K562 (cell line): ENCODE results near the gene HPCAL1. TPM values are rescaled to one million over a fixed set of nuclear protein-coding genes. Genes with fewer than 3 reads are reported as not detected.

Source experiments
- ZNF395 ChIP-seq: fragments of 200-800 bp; sonication (Bioruptor generic); IDR thresholded peaks from 2 replicates; pipeline ENCODE4 v1.6.1; 2017; ENCODE audit warnings: missing genetic modification characterization, missing compliant biosample characterization
- ZNF609 ChIP-seq: sonication (generic); formaldehyde crosslinking; IDR thresholded peaks from 2 replicates; pipeline ENCODE4 v1.8.1; 2023; ENCODE audit warnings: missing genetic modification reagents, mild to moderate bottlenecking, borderline replicate concordance
- polyA plus RNA-seq, 8 experiments: library from polyadenylated mRNA; depleted of rRNA in 4 of 8; stranded (reverse) in 5 of 8; unstranded in 3 of 8; fragments of >200 nt; fragmentation: Nextera tagmentation in 2 of 8; fragmentation: Illumina TruSeq in 1 of 8; extraction: Ambion mirVana in 2 of 8; extraction: Trizol in 1 of 8; gene quantifications; 2 replicates each; pipeline versions ENCODE4 v1.2.1 to v1.2.3, GENCODE V29; 2011 to 2014; ENCODE audit warnings: inconsistent platforms in 1 of 8, missing spikeins in 1 of 8
- total RNA-seq, 7 experiments: library from RNA; depleted of rRNA in 6 of 7; stranded (reverse); fragments of >200 nt in 6 of 7; fragmentation: Illumina TruSeq in 2 of 7; extraction: Trizol in 2 of 7; gene quantifications; 2 replicates each; pipeline versions ENCODE4 v1.2.1 to v1.2.3, GENCODE V29; 2011 to 2021; ENCODE audit warnings: low replicate concordance in 1 of 7
- TF ChIP-seq, protein P1 (sequence below): fragments of 450-650 bp; IDR thresholded peaks from 2 replicates; pipeline ENCODE4 v1.7.0; 2016; ENCODE audit warnings: borderline replicate concordance
- TF ChIP-seq, protein P2 (sequence below): fragments of 450-650 bp; conservative IDR thresholded peaks from 2 replicates; pipeline ENCODE4 v1.6.1; 2016; ENCODE audit warnings: missing genetic modification characterization, low read depth, mild to moderate bottlenecking, control low read depth, missing compliant biosample characterization
- TF ChIP-seq, protein P3 (sequence below): fragments of 450-650 bp; IDR thresholded peaks from 2 replicates; pipeline ENCODE4 v1.6.1; 2016; ENCODE audit warnings: mild to moderate bottlenecking

Gene HPCAL1
- total and polyA plus RNA-seq, 9 of the 15 experiments (the other 6 are each of a cell fraction or from before 2014, with no cell fraction given): 2.7 to 65.5 (median 23.9) TPM

DNA sequence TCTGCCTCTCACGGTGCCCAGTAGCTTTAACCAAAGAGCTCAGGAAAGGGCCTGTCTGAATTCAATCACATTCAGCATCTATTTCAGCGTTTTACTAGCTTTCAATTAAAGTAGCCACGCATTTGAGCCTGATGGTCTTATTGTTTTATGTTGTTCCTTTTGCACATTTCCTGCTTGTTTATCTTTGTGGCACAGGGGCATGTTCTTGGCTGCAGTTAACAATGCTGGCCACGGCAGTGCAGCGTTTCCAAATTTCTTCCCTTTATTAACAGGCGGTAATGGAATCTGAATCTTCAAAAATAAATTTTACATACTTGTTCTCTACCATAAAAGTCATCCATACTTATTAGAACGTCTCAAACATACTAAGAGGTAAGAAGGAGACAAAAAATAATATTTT lies 46.2 kb downstream of the HPCAL1 start (continued):
- TF ChIP-seq, protein P1, sequence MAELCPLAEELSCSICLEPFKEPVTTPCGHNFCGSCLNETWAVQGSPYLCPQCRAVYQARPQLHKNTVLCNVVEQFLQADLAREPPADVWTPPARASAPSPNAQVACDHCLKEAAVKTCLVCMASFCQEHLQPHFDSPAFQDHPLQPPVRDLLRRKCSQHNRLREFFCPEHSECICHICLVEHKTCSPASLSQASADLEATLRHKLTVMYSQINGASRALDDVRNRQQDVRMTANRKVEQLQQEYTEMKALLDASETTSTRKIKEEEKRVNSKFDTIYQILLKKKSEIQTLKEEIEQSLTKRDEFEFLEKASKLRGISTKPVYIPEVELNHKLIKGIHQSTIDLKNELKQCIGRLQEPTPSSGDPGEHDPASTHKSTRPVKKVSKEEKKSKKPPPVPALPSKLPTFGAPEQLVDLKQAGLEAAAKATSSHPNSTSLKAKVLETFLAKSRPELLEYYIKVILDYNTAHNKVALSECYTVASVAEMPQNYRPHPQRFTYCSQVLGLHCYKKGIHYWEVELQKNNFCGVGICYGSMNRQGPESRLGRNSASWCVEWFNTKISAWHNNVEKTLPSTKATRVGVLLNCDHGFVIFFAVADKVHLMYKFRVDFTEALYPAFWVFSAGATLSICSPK: no peak
- TF ChIP-seq, protein P2, sequence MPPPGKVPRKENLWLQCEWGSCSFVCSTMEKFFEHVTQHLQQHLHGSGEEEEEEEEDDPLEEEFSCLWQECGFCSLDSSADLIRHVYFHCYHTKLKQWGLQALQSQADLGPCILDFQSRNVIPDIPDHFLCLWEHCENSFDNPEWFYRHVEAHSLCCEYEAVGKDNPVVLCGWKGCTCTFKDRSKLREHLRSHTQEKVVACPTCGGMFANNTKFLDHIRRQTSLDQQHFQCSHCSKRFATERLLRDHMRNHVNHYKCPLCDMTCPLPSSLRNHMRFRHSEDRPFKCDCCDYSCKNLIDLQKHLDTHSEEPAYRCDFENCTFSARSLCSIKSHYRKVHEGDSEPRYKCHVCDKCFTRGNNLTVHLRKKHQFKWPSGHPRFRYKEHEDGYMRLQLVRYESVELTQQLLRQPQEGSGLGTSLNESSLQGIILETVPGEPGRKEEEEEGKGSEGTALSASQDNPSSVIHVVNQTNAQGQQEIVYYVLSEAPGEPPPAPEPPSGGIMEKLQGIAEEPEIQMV (tag): no peak
- TF ChIP-seq ZNF395 (CRISPR knock-in tag): no peak
- TF ChIP-seq, protein P3, sequence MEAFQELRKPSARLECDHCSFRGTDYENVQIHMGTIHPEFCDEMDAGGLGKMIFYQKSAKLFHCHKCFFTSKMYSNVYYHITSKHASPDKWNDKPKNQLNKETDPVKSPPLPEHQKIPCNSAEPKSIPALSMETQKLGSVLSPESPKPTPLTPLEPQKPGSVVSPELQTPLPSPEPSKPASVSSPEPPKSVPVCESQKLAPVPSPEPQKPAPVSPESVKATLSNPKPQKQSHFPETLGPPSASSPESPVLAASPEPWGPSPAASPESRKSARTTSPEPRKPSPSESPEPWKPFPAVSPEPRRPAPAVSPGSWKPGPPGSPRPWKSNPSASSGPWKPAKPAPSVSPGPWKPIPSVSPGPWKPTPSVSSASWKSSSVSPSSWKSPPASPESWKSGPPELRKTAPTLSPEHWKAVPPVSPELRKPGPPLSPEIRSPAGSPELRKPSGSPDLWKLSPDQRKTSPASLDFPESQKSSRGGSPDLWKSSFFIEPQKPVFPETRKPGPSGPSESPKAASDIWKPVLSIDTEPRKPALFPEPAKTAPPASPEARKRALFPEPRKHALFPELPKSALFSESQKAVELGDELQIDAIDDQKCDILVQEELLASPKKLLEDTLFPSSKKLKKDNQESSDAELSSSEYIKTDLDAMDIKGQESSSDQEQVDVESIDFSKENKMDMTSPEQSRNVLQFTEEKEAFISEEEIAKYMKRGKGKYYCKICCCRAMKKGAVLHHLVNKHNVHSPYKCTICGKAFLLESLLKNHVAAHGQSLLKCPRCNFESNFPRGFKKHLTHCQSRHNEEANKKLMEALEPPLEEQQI: no peak
- no peak for TF ChIP-seq ZNF609 (CRISPR knock-in tag)
